Astrocyte (in vitro differentiated cells and primary cell): ENCODE results near the gene WNT11.

ENCODE experiments used
- CTCF ChIP-seq: IDR thresholded peaks from 2 replicates; pipeline ENCODE4 v1.5.1; 2011; ENCODE audit warnings: low read depth, mild to moderate bottlenecking, inconsistent platforms, low read length, moderate library complexity; ENCODE audit not compliant: insufficient read depth
- EZH2 ChIP-seq: IDR thresholded peaks from 2 replicates; pipeline ENCODE4 v1.6.1; 2012; ENCODE audit warnings: mild to moderate bottlenecking, low read length, inconsistent platforms; ENCODE audit not compliant: insufficient read depth

DNA sequence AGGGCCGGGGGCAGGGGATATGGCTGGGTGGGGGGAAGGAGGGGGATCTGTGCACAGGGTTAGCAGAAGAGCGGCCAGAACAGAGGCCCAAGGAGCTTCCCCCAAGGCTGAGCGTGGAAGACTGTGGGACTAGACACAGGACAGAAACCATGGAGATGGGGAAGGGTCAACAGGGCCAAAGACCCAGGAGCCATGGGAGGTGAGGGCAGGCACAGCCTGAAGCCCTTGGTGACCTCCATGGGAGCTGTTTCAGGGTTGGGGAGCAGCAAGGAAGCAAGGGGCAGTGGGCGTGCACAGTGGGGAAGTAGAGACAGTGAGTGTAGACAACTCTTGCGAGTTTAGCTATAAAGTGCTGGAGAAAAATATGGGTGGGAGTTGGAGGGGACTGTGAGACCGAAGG is 56.6 kb downstream of the WNT11 start:
- TF ChIP-seq EZH2 (no peak), CTCF (no peak)
